ENCODE data around the gene TSEN54.

The TSEN54 gene

DNA sequence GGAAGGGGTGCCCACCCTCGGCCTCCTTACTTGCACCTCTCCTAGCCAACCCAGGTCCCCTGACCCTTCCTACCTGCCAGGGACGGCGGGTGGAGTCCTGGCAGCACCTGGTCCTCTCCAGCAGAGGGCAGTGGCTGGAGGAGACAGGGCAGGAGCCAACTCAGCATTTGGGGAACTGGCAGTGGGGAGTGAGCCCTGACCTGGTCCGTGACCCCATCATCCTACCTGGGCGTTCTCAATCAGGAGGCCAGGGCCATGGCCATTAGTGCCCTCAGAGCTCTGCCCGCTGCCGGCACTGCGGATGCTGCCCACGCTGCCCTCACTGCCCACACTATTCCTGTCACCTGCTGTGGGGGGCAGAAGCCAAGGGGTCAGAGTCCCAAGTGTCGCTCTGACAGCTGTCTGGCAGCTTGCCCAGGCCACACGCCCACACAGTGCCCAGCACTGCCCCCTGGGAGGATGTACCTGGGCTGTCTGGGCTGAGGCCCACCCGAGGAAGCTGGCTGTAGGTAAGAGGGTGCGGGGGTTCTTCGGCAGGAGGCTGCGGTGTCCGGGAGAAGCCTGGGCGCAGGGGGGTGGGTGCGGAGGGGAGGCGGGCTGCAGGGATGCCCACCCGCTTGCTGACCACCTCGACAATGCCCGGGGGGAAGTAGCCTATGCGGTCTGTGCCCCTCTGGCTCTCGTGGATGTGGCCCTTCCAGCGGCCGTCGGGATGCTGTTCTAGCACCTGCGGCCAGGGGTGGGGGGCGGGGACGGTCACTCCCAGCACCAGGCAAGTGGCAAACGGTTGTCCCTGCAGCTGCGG lies 11.8 kb upstream of the TSEN54 start:
- no peak overlapping the region for H3K4me3 ChIP-seq (ENCODE audit: low read depth, low read length)
- TF ChIP-seq, protein P1, sequence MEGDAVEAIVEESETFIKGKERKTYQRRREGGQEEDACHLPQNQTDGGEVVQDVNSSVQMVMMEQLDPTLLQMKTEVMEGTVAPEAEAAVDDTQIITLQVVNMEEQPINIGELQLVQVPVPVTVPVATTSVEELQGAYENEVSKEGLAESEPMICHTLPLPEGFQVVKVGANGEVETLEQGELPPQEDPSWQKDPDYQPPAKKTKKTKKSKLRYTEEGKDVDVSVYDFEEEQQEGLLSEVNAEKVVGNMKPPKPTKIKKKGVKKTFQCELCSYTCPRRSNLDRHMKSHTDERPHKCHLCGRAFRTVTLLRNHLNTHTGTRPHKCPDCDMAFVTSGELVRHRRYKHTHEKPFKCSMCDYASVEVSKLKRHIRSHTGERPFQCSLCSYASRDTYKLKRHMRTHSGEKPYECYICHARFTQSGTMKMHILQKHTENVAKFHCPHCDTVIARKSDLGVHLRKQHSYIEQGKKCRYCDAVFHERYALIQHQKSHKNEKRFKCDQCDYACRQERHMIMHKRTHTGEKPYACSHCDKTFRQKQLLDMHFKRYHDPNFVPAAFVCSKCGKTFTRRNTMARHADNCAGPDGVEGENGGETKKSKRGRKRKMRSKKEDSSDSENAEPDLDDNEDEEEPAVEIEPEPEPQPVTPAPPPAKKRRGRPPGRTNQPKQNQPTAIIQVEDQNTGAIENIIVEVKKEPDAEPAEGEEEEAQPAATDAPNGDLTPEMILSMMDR (IDR thresholded peaks at IDR 0.05; ENCODE audit: borderline replicate concordance, insufficient read depth, low read depth, low read length) = peak; percentile 84

DNA sequence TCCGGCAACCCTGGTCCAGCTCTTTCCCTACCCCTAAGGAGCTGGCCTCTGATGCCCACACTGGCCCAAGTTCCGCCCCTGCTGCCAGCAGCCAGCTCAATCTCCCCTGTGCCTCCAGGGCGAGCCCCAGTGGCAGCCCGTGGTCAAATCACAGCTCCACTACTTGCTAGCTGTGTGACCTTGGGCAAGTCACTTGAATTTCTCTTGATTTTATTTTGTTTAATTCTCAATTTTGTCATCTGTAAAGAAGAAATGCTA lies 11.2 kb upstream of the TSEN54 start:
- TF ChIP-seq, protein P1 (IDR thresholded peaks at IDR 0.05; ENCODE audit: borderline replicate concordance, insufficient read depth, low read depth, low read length) = no peak

DNA sequence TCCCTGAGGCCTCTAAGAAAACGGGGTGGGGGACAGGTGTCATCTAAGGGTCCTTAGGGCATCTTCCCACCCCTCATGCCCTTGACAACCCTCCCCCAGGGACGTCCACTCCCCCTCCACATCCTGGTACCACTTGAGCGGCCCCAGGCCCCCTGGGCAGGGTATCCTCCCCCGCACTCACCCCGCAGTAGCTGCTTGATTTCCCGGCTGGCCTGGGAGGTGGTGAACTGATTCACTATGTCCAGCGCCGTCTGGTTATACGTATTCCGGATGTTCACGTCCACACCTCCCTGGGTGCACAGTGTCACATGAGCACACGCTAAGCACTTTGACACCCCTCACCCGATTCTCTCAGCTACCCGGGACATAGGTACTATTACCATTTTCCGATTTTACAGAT lies 10.7 kb upstream of the TSEN54 start:
- TF ChIP-seq, protein P1 (IDR thresholded peaks at IDR 0.05; ENCODE audit: borderline replicate concordance, insufficient read depth, low read depth, low read length) = no peak
- H3K4me3 ChIP-seq (ENCODE audit: low read depth, low read length) = no peak overlapping the region

More for the DNA sequence above, 11.2 kb upstream of the TSEN54 start:
- H3K4me3 ChIP-seq (ENCODE audit: low read depth, low read length) = no peak overlapping the region

DNA sequence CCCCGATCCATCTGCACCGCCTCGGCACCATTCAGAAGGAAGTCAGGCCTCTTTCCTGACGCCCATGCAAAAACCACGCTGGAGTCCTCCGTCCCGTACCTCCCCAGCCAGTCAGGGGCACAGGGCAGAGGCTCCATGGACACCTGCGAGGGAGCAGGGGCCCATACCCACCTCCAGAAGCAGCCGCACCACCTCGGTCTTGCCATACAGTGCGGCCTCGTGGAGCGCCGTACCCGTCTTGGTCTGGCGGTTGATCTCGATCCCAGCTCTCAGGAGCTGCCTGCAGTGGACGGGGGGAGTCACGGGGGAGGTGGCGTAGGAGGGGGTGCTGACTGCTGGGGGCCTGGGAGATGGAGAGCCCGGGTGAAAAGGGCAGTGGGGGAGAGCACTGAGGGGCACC lies 10.2 kb upstream of the TSEN54 start:
- H3K4me3 ChIP-seq (ENCODE audit: low read depth, low read length) = no peak overlapping the region
- TF ChIP-seq, protein P1 (IDR thresholded peaks at IDR 0.05; ENCODE audit: borderline replicate concordance, insufficient read depth, low read depth, low read length) = no peak

DNA sequence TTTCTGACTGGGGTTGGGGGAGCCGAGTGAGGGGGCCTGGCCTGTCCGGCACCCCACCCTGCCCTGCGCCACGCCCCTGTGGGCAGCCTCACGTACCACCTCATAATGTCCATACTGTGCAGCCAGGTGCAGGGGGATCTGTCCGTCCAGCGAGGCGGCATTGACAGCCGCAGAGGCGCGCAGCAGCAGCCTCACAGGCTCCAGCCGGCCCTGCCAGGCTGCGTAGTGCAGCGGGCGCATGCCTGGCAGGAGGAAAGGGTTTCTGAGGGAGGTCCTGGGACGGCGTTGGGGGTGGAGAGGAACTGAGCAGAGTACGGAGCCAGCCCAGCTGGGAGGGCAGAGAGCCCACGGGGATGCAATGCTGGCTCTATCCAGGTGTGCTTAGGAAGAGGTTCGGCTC lies 9.4 kb upstream of the TSEN54 start:
- H3K4me3 ChIP-seq (ENCODE audit: low read depth, low read length) = no peak overlapping the region
- TF ChIP-seq, protein P1 (IDR thresholded peaks at IDR 0.05; ENCODE audit: borderline replicate concordance, insufficient read depth, low read depth, low read length) = no peak

DNA sequence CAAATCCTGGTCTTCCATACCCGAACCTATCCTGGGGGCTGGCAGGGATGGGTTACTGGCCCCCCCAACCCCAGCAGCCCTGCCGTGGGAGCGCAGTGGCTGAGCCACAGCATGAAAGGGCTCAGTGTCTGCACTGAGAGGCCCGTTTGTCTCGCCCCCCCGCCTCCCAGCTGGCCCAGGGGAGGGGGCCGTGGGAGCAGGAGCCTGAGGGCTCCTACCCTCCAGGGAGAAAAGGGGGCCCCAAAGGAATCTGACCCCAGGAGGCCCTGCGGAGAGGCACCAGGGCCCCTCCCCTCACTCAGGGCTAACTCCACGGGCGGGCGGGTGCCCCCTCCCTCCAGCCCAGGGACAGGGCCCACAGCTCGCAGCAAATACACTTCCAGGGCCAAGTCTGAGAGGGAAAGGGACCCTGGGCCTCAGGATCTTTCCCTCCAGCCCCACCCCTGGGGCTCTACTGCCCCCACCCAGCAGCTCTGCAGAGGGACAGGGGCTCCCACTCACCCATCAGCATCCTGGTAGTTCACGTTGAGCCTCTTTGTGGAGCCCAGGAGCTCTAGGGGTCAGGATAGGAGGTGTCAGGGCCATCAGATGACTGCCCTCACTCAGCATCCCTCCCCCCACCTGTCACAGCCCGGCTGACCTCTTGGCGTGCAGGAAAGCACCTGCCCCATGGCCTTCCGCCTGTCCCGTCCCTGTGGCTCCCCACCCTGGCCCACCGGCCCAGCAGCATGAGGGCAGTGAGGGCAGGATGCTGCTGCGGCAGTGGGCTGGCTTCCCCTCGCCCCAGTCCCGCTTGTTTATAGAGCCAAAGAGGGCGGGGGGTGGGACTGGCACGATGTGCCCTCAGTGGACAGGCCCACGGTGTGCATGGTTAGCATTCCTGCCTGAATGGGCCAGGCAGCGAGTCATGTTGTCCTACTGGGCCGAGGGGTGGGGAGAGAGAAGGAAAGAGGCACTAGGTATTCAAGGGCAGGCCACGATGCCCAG lies 8.3 kb upstream of the TSEN54 start:
- TF ChIP-seq, protein P1 (IDR thresholded peaks at IDR 0.05; ENCODE audit: borderline replicate concordance, insufficient read depth, low read depth, low read length) = no peak
- no peak overlapping the region for H3K4me3 ChIP-seq (ENCODE audit: low read depth, low read length)

Data from GM12875 (cell line).